ENCODE data around the gene BORCS8. TPM values are rescaled to one million over a fixed set of nuclear protein-coding genes. Genes with fewer than 3 reads are reported as not detected.
"Not testable (repeated sequence)": the region's sequence is repeated elsewhere in the genome, so short reads cannot be mapped to it uniquely, and the experiment has no call there.

The BORCS8 gene
- polyA plus RNA-seq (2013, experiment 1 of 2; ENCODE audit: insufficient read length): 16.1 TPM
- polyA plus RNA-seq (2013, experiment 2 of 2; ENCODE audit: insufficient read length): 15.5 TPM

- peak; percentile 100 for DNase-seq
Measured at GRCh38 chr19:19192078-19192882, at the start of gene BORCS8, which contains the start of gene RFXANK. TSS of gene BORCS8 (minus strand) at chr19:19192152. CDS start at chr19:19192117, 35 bp downstream. TSS of gene RFXANK (plus strand) at chr19:19192258. CDS start at chr19:19193947, 1,689 bp downstream.

- DNase-seq: no peak
Measured at GRCh38 chr19:19240476-19240875, 48.5 kb upstream of the BORCS8 start.

GRCh38 chr19:19239675-19240074 lies 47.7 kb upstream of the BORCS8 start:
- DNase-seq: no peak

GRCh38 chr19:19238126-19238894 lies 46.4 kb upstream of the BORCS8 start:
- DNase-seq: no peak

- no peak for DNase-seq
Measured at GRCh38 chr19:19236173-19236572, 44.2 kb upstream of the BORCS8 start.

- DNase-seq: no peak
Measured at GRCh38 chr19:19234220-19234816, 42.4 kb upstream of the BORCS8 start.

GRCh38 chr19:19232261-19232721 lies 40.3 kb upstream of the BORCS8 start:
- no peak for DNase-seq

GRCh38 chr19:19230999-19231398 lies 39.0 kb upstream of the BORCS8 start:
- no peak for DNase-seq

- DNase-seq: no peak
Measured at GRCh38 chr19:19229701-19230100, 37.7 kb upstream of the BORCS8 start.

GRCh38 chr19:19227217-19227616 lies 35.3 kb upstream of the BORCS8 start:
- no peak for DNase-seq

- no peak for DNase-seq
Measured at GRCh38 chr19:19226663-19227062, 34.7 kb upstream of the BORCS8 start.

GRCh38 chr19:19226204-19226603 lies 34.3 kb upstream of the BORCS8 start:
- DNase-seq: no peak

- peak; percentile 49 for DNase-seq
Measured at GRCh38 chr19:19224852-19225494, 33.0 kb upstream of the BORCS8 start.

GRCh38 chr19:19224150-19224851 lies 32.3 kb upstream of the BORCS8 start:
- no peak for DNase-seq

- DNase-seq: no peak
Measured at GRCh38 chr19:19223636-19224035, 31.7 kb upstream of the BORCS8 start.

GRCh38 chr19:19223060-19223459 lies 31.1 kb upstream of the BORCS8 start:
- DNase-seq: no peak

GRCh38 chr19:19221000-19221399 lies 29.0 kb upstream of the BORCS8 start:
- DNase-seq: not testable (repeated sequence)

GRCh38 chr19:19218911-19219310 lies 27.0 kb upstream of the BORCS8 start:
- no peak for DNase-seq

- DNase-seq: no peak
Measured at GRCh38 chr19:19217099-19217498, 25.1 kb upstream of the BORCS8 start.

GRCh38 chr19:19215792-19216191 lies 23.8 kb upstream of the BORCS8 start:
- no peak for DNase-seq

- DNase-seq: peak; percentile 18
Measured at GRCh38 chr19:19214892-19215291, 22.9 kb upstream of the BORCS8 start.

- no peak for DNase-seq
Measured at GRCh38 chr19:19214159-19214490, 22.2 kb upstream of the BORCS8 start.

All from fibroblast of skin of abdomen (primary cell).